Measurements from ENCODE around the gene TFF3.

Gene TFF3

GRCh38 chr21:42315296-42315891 is at the start of gene TFF3:
TFF3 (minus strand) TSS chr21:42315409; CDS start chr21:42315374, 35 bp downstream.
- FAIRE-seq, result no peak
- DNase-seq (ENCODE audit: low spot score), result no peak

GRCh38 chr21:42364304-42364865 is 49.2 kb upstream of the TFF3 start:
- DNase-seq (ENCODE audit: low spot score), result no peak
- no peak for FAIRE-seq

- DNase-seq (ENCODE audit: low spot score), result no peak
- no peak for FAIRE-seq
These were observed 48.1 kb upstream of the TFF3 start for GRCh38 chr21:42363312-42363711.

GRCh38 chr21:42362700-42363099 is 47.5 kb upstream of the TFF3 start:
- DNase-seq (ENCODE audit: low spot score), result no peak
- FAIRE-seq, result no peak

GRCh38 chr21:42362198-42362597 is 47.0 kb upstream of the TFF3 start:
- DNase-seq (ENCODE audit: low spot score), result no peak
- no peak for FAIRE-seq

GRCh38 chr21:42361286-42361685 is 46.1 kb upstream of the TFF3 start:
- no peak for DNase-seq (ENCODE audit: low spot score)
- no peak for FAIRE-seq

- no peak for FAIRE-seq
- DNase-seq (ENCODE audit: low spot score), result no peak
These were observed 45.1 kb upstream of the TFF3 start for GRCh38 chr21:42360317-42360716.

- FAIRE-seq (no peak), DNase-seq (ENCODE audit: low spot score) (no peak)
These were observed 43.7 kb upstream of the TFF3 start for GRCh38 chr21:42358937-42359336.

- no peak for DNase-seq (ENCODE audit: low spot score)
- FAIRE-seq, result no peak
These were observed 43.1 kb upstream of the TFF3 start for GRCh38 chr21:42358261-42358660.

- FAIRE-seq, result no peak
- no peak for DNase-seq (ENCODE audit: low spot score)
These were observed 42.1 kb upstream of the TFF3 start for GRCh38 chr21:42357307-42357706.

GRCh38 chr21:42356650-42357049 is 41.4 kb upstream of the TFF3 start:
- DNase-seq (ENCODE audit: low spot score) (no peak), FAIRE-seq (no peak)

GRCh38 chr21:42356046-42356445 is 40.8 kb upstream of the TFF3 start:
- DNase-seq (ENCODE audit: low spot score), result no peak
- no peak for FAIRE-seq

GRCh38 chr21:42353623-42354022 is 38.4 kb upstream of the TFF3 start:
- FAIRE-seq, result no peak

GRCh38 chr21:42352441-42353095 is 37.4 kb upstream of the TFF3 start:
- FAIRE-seq, result no peak
- no peak for DNase-seq (ENCODE audit: low spot score)

More at GRCh38 chr21:42353623-42354022, 38.4 kb upstream of the TFF3 start:
- no peak for DNase-seq (ENCODE audit: low spot score)

- no peak for FAIRE-seq
- DNase-seq (ENCODE audit: low spot score), result no peak
These were observed 36.6 kb upstream of the TFF3 start for GRCh38 chr21:42351626-42352440.

- FAIRE-seq, result peak; percentile 13
- DNase-seq (ENCODE audit: low spot score), result no peak
These were observed 35.8 kb upstream of the TFF3 start, which contains the start of gene TFF2 for GRCh38 chr21:42350927-42351426. TFF2 (minus strand) TSS chr21:42350994; CDS start chr21:42350957, 37 bp downstream.

GRCh38 chr21:42350318-42350910 is 35.2 kb upstream of the TFF3 start:
- DNase-seq (ENCODE audit: low spot score) (no peak), FAIRE-seq (no peak)

- FAIRE-seq, result no peak
- no peak for DNase-seq (ENCODE audit: low spot score)
These were observed 34.5 kb upstream of the TFF3 start for GRCh38 chr21:42349420-42350317.

GRCh38 chr21:42348762-42349161 is 33.6 kb upstream of the TFF3 start:
- DNase-seq (ENCODE audit: low spot score), result no peak
- no peak for FAIRE-seq

- no peak for FAIRE-seq
- no peak for DNase-seq (ENCODE audit: low spot score)
These were observed 32.6 kb upstream of the TFF3 start for GRCh38 chr21:42347601-42348327.

All from urothelium cell line (cell line).